CD4-positive, alpha-beta T cell (primary cell): Measurements from ENCODE around the gene MAP3K8. TPM values are rescaled to one million over a fixed set of nuclear protein-coding genes. Genes with fewer than 3 reads are reported as not detected.
A peak's percentile ranks its signal among the peaks of the same experiment; 100 is the strongest.

Experiments used
- ATAC-seq: fragments of 200-7000 bp; cut with Tn5 transposase; one replicate; pipeline ENCODE4 v1.10.0; 2022; ENCODE audit warnings: mild to moderate bottlenecking; ENCODE audit not compliant: poor library complexity
- CTCF ChIA-PET: fragments of 350-600 bp; sonication (Branson Sonifier 250); formaldehyde crosslinking; loops from one replicate; lab custom pipeline; 2021; ENCODE audit warnings: antibody characterized with exemption, inconsistent platforms; lab: Charles Lee
- POLR2A ChIA-PET: fragments of 350-600 bp; sonication (Branson Sonifier 250); formaldehyde crosslinking; loops from one replicate; lab custom pipeline; 2021; ENCODE audit warnings: antibody characterized with exemption, inconsistent platforms; lab: Charles Lee
- DNase-seq, 14 experiments: peaks; one replicate each; pipeline ENCODE4 v3.0.0-alpha.2; 2013 to 2020; ENCODE audit warnings: mixed read lengths in 2 of 14
- H3K27ac ChIP-seq, 2 donors: one replicate each; pipeline versions ENCODE4 v1.5.1 to v1.7.0; 2013; ENCODE audit warnings: low read length in 2 of 2, low read depth in 1 of 2, mild to moderate bottlenecking in 1 of 2
- H3K27me3 ChIP-seq, 2 experiments: 1 replicate in 1 of 2; 2 replicates in 1 of 2; pipeline versions ENCODE4 v1.6.1 to v1.7.0; 2013; ENCODE audit warnings: low read length in 2 of 2, control low read depth in 1 of 2, mild to moderate bottlenecking in 1 of 2, moderate library complexity in 1 of 2; ENCODE audit not compliant: insufficient read depth in 2 of 2, control insufficient read depth in 1 of 2
- H3K36me3 ChIP-seq: one replicate; pipeline ENCODE4 v1.6.1; 2013; ENCODE audit warnings: low read length, control low read depth; ENCODE audit not compliant: insufficient read depth
- H3K4me1 ChIP-seq: one replicate; pipeline ENCODE4 v1.6.1; 2013; ENCODE audit warnings: low read length, control low read depth; ENCODE audit not compliant: insufficient read depth
- H3K4me3 ChIP-seq: one replicate; pipeline ENCODE4 v1.5.1; 2013; ENCODE audit warnings: mild to moderate bottlenecking, low read length, moderate library complexity
- H3K9me3 ChIP-seq, 2 experiments: 1 replicate in 1 of 2; 2 replicates in 1 of 2; pipeline versions ENCODE4 v1.6.1 to v1.7.0; 2013; ENCODE audit warnings: low read length in 2 of 2, mild to moderate bottlenecking in 2 of 2, control low read depth in 1 of 2, moderate library complexity in 1 of 2; ENCODE audit not compliant: control insufficient read depth in 1 of 2, insufficient read depth in 1 of 2
- H3K27ac Mint-ChIP-seq: one replicate; pipeline ENCODE4 v1.8.0; 2020; ENCODE audit warnings: mixed read lengths
- H3K27me3 Mint-ChIP-seq: one replicate; pipeline ENCODE4 v1.8.0; 2021; ENCODE audit warnings: mixed read lengths
- H3K36me3 Mint-ChIP-seq: one replicate; pipeline ENCODE4 v1.8.0; 2021; ENCODE audit warnings: low read depth, mixed read lengths
- H3K4me1 Mint-ChIP-seq: one replicate; pipeline ENCODE4 v1.8.0; 2021; ENCODE audit warnings: low read depth, mixed read lengths
- H3K4me3 Mint-ChIP-seq: one replicate; pipeline ENCODE4 v1.8.0; 2020; ENCODE audit warnings: mild to moderate bottlenecking, mixed read lengths
- H3K9me3 Mint-ChIP-seq: one replicate; pipeline ENCODE4 v1.8.0; 2020; ENCODE audit warnings: mixed read lengths
- intact Hi-C, 2 experiments: fragments of 100-400 bp; cut with DNase I in 1 of 2; cut with micrococcal nuclease in 1 of 2; formaldehyde crosslinking; loops; one replicate each; pipeline versions ENCODE4 v1.15.1 to v1.9.0; 2023 to 2025; cut with DNase I, micrococcal nuclease
- total RNA-seq, 174 experiments: library from RNA in 2 of 174; stranded (reverse) in 2 of 174; gene quantifications; one replicate each; pipeline ENCODE4 v1.2.3 and lab custom pipeline; 2021 to 2026
- TF ChIP-seq, protein P1 (sequence below): fragments of 200-600 bp; IDR thresholded peaks from one replicate; pipeline ENCODE4 v1.8.0; 2022; ENCODE audit warnings: antibody characterized with exemption, mild to moderate bottlenecking

MAP3K8 gene
- total RNA-seq, 2 experiments from 2014 or later: 27.3 to 28.9 TPM

DNA sequence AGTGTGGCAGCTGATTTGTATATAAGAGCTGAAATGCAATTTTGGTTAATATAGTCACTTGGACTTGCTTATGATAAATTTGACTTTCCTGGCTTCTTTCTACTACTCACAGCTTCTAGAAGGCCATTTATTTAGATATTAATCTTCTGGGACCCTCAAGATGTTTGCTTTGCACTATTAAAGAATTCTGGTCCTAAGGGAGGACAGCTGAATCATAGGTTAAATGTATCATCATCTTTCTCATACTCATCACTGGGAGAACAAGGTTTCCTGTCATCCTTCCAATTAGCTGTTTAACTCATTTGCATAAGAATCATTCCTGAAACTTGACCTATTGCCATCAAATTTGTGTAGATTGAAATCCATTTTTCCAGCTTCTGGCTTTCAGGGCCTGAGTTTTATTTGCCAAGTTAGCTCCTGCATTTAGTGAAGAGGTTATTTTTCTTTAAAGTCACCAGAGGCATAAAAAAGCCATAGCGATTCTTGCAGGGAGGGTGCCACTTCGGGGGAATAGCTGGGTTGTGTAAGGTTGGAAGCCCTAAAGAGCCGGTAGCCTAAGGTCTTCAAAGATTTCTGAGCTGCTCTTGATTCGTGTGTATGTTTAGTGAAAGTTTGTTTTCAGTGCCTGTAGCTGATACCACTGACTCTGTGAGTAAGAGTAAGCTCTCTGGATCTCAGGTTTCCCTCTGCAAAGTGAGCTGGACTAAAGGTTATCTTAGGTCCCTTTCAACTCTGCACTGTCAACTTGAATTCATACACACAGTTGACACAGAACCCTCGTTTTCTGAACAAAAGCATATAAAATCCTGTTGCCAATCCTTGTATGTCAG is 4.3 kb downstream of the MAP3K8 start:
- no peaks in the 10 kb centered on the region for H3K9me3 Mint-ChIP-seq
- POLR2A ChIA-PET: interaction anchor here (1.0 to 2.8 kb wide), 10 partner anchors 9 to 91 kb away, joined by 3 to 32 read pairs (median 6); no protein-coding TSS in a partner anchor
- ATAC-seq (no peak), DNase-seq (no peak)
- no peaks in the 10 kb centered on the region for H3K27me3 ChIP-seq
- peak overlapping the region; percentile 33 for H3K4me3 ChIP-seq
- intact Hi-C loops: no loop called here
- H3K27me3 Mint-ChIP-seq: no peaks in the 10 kb centered on the region
- TF ChIP-seq, protein P1, sequence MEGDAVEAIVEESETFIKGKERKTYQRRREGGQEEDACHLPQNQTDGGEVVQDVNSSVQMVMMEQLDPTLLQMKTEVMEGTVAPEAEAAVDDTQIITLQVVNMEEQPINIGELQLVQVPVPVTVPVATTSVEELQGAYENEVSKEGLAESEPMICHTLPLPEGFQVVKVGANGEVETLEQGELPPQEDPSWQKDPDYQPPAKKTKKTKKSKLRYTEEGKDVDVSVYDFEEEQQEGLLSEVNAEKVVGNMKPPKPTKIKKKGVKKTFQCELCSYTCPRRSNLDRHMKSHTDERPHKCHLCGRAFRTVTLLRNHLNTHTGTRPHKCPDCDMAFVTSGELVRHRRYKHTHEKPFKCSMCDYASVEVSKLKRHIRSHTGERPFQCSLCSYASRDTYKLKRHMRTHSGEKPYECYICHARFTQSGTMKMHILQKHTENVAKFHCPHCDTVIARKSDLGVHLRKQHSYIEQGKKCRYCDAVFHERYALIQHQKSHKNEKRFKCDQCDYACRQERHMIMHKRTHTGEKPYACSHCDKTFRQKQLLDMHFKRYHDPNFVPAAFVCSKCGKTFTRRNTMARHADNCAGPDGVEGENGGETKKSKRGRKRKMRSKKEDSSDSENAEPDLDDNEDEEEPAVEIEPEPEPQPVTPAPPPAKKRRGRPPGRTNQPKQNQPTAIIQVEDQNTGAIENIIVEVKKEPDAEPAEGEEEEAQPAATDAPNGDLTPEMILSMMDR: no peak
- peak overlapping the region; percentile 64 for H3K27ac Mint-ChIP-seq
- peaks cover 38% of the 10 kb centered on the region for H3K4me1 Mint-ChIP-seq
- no peaks in the 10 kb centered on the region for H3K36me3 Mint-ChIP-seq
- H3K9me3 ChIP-seq: no peaks in the 10 kb centered on the region
- CTCF ChIA-PET: interaction anchor here (1.0 to 1.1 kb wide), 2 partner anchors 20 to 40 kb away, joined by 3 read pairs; no protein-coding TSS in a partner anchor
- H3K36me3 ChIP-seq: peaks cover 6% of the 10 kb centered on the region
- H3K4me3 Mint-ChIP-seq: peak overlapping the region; percentile 54
- H3K4me1 ChIP-seq: peaks cover 33% of the 10 kb centered on the region
- no peak overlapping the region for H3K27ac ChIP-seq

DNA sequence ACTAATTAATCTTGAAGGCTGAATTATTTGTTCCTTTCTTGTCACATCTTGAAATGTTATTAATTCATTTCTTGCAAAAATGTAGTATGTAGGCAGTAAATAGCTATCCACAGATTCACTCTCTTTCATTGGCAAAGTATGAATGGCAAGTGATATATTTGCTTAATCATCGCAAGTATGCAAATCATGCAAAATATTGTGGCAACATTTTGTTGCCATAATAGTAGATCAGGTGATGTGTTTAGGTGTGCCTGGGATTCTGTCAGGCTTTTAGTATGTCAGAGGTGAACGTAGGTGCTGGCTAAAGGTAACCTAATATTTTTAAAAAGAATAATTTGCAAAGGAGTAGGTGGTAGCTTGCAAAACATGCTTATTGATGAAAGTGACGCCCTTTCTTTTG is 5.9 kb downstream of the MAP3K8 start:
- no peaks in the 10 kb centered on the region for H3K9me3 Mint-ChIP-seq
- no peak overlapping the region for H3K4me3 Mint-ChIP-seq
- Histone ChIP-seq H3K9me3 (no peaks in the 10 kb centered on the region), H3K4me3 (no peak overlapping the region), H3K27me3 (no peaks in the 10 kb centered on the region), H3K27ac (no peak overlapping the region), H3K4me1 (peaks cover 22% of the 10 kb centered on the region), H3K36me3 (peaks cover 7% of the 10 kb centered on the region)
- ChIA-PET CTCF (no interaction called here), POLR2A (no interaction called here)
- no peaks in the 10 kb centered on the region for H3K27me3 Mint-ChIP-seq
- H3K4me1 Mint-ChIP-seq: peaks cover 35% of the 10 kb centered on the region
- H3K36me3 Mint-ChIP-seq: no peaks in the 10 kb centered on the region
- no peak for DNase-seq
- no peak overlapping the region for H3K27ac Mint-ChIP-seq
- ATAC-seq: no peak
- TF ChIP-seq, protein P1: no peak
- intact Hi-C loops: no loop called here

DNA sequence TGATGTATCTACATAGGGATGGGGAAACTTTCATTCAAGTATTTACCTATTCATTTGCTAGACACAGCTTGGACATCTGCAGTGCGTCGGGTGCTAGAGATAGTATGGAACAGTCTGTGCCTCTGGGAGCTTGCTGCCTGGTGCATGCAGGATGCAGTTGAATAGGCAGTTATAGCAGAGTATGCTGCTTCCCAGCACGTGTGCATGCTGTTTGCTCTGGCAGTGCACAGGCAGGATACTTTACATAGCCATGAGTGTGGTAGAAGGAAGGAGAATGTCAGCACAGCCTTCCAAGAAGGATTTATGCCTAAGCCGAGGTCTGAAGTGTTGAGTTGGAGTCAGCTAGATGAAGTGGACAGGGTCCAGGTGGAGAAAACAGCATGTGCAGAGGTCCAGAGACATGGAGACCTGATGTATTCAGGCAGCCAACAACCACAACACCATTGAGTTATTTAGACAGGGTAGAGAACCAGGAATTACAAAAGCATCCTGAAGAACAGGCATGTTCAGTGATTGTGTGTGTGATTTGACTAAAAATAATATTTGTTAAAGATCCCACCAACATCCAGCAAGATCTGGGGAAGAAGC is 8.1 kb downstream of the MAP3K8 start:
- Histone ChIP-seq H3K9me3 (no peaks in the 10 kb centered on the region), H3K4me3 (no peak overlapping the region), H3K4me1 (peaks cover 6% of the 10 kb centered on the region), H3K27ac (no peak overlapping the region), H3K36me3 (peaks cover 11% of the 10 kb centered on the region), H3K27me3 (no peaks in the 10 kb centered on the region)
- Mint-ChIP-seq H3K27ac (no peak overlapping the region), H3K4me3 (no peak overlapping the region), H3K4me1 (peaks cover 16% of the 10 kb centered on the region), H3K27me3 (no peaks in the 10 kb centered on the region), H3K9me3 (no peaks in the 10 kb centered on the region), H3K36me3 (no peaks in the 10 kb centered on the region)
- POLR2A ChIA-PET: no interaction called here
- ATAC-seq (no peak), DNase-seq (no peak)
- intact Hi-C loops: no loop called here
- CTCF ChIA-PET: interaction anchor here (0.9 kb wide), 1 partner anchor 88 kb away, joined by 3 read pairs; no protein-coding TSS in a partner anchor
- TF ChIP-seq, protein P1: no peak
